Gastroesophageal sphincter (tissue), 3 donors: ENCODE results near the gene ZBTB7A.

Source experiments
- EP300 ChIP-seq: sonication (generic); formaldehyde crosslinking; IDR thresholded peaks from one replicate; pipeline ENCODE4 v1.6.1; 2017; ENCODE audit warnings: antibody characterized with exemption, mild to moderate bottlenecking
- TF ChIP-seq, protein P1 (sequence below), 4 experiments: fragments of 200-600 bp in 2 of 4; fragments of 450-650 bp in 2 of 4; sonication (generic) in 1 of 4; IDR thresholded peaks; one replicate each; pipeline ENCODE4 v1.5.1; 2017 to 2019; ENCODE audit warnings: antibody characterized with exemption in 4 of 4, mild to moderate bottlenecking in 2 of 4, moderate library complexity in 2 of 4

DNA sequence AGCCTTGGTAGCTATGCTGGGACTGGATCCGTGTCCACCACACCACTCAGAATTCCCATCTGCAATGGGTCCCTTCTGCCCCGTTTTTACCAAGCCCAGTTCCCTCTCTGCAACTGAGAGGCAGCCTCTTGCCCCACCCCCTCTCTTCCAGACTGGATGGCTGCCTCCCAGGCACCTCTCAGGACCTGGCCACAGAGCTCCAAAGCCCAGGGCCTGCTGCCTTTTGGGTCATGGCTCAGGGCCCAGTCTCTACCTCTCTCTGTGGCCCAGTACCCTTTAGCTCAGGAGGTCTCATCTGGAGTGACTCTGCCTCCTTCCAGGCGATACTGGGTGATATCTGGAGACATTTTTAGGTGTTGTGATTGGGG, 10.3 kb upstream of the ZBTB7A start:
- TF ChIP-seq, protein P1, sequence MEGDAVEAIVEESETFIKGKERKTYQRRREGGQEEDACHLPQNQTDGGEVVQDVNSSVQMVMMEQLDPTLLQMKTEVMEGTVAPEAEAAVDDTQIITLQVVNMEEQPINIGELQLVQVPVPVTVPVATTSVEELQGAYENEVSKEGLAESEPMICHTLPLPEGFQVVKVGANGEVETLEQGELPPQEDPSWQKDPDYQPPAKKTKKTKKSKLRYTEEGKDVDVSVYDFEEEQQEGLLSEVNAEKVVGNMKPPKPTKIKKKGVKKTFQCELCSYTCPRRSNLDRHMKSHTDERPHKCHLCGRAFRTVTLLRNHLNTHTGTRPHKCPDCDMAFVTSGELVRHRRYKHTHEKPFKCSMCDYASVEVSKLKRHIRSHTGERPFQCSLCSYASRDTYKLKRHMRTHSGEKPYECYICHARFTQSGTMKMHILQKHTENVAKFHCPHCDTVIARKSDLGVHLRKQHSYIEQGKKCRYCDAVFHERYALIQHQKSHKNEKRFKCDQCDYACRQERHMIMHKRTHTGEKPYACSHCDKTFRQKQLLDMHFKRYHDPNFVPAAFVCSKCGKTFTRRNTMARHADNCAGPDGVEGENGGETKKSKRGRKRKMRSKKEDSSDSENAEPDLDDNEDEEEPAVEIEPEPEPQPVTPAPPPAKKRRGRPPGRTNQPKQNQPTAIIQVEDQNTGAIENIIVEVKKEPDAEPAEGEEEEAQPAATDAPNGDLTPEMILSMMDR (IDR thresholded peaks at IDR 0.05) = no peak
- TF ChIP-seq EP300 = no peak
